Measurements from ENCODE around the gene MIPEP. TPM values are rescaled to one million over a fixed set of nuclear protein-coding genes. Genes with fewer than 3 reads are reported as not detected.
"Not testable (repeated sequence)": the region's sequence is repeated elsewhere in the genome, so short reads cannot be mapped to it uniquely, and the experiment has no call there.

The MIPEP gene
- total RNA-seq, 1 donor from 2014 or later, result 12.0 TPM

- DNase-seq (ENCODE audit: low spot score), result no peak
- peak; percentile 4 for ATAC-seq
Measured at GRCh38 chr13:23889615-23890607, 711 bp upstream of the MIPEP start.

GRCh38 chr13:23884361-23884760, 4.8 kb downstream of the MIPEP start:
- not testable (repeated sequence) for ATAC-seq; DNase-seq (ENCODE audit: low spot score)

GRCh38 chr13:23883255-23883654, 5.9 kb downstream of the MIPEP start:
- no peak for ATAC-seq

GRCh38 chr13:23881402-23881800, 7.8 kb downstream of the MIPEP start:
- DNase-seq (ENCODE audit: low spot score); ATAC-seq: not testable (repeated sequence)

More at GRCh38 chr13:23883255-23883654, 5.9 kb downstream of the MIPEP start:
- no peak for DNase-seq (ENCODE audit: low spot score)

GRCh38 chr13:23880493-23881401, 8.5 kb downstream of the MIPEP start:
- ATAC-seq; DNase-seq (ENCODE audit: low spot score): not testable (repeated sequence)

GRCh38 chr13:23877286-23877685, 11.9 kb downstream of the MIPEP start:
- ATAC-seq (no peak), DNase-seq (ENCODE audit: low spot score) (no peak)

- ATAC-seq (peak; percentile 98), DNase-seq (ENCODE audit: low spot score) (no peak)
Measured at GRCh38 chr13:23876265-23876664, 12.9 kb downstream of the MIPEP start.

GRCh38 chr13:23871616-23872220, 17.5 kb downstream of the MIPEP start:
- no peak for DNase-seq (ENCODE audit: low spot score)
- peak; percentile 68 for ATAC-seq

GRCh38 chr13:23870356-23871140, 18.7 kb downstream of the MIPEP start:
- no peak for ATAC-seq

GRCh38 chr13:23868521-23868920, 20.7 kb downstream of the MIPEP start:
- DNase-seq (ENCODE audit: low spot score) (no peak), ATAC-seq (no peak)

More at GRCh38 chr13:23870356-23871140, 18.7 kb downstream of the MIPEP start:
- DNase-seq (ENCODE audit: low spot score), result no peak

GRCh38 chr13:23867027-23867491, 22.1 kb downstream of the MIPEP start:
- ATAC-seq (no peak), DNase-seq (ENCODE audit: low spot score) (no peak)

- no peak for DNase-seq (ENCODE audit: low spot score)
- ATAC-seq, result no peak
Measured at GRCh38 chr13:23866420-23867026, 22.7 kb downstream of the MIPEP start.

GRCh38 chr13:23865906-23866305, 23.3 kb downstream of the MIPEP start:
- no peak for ATAC-seq
- no peak for DNase-seq (ENCODE audit: low spot score)

- ATAC-seq (no peak), DNase-seq (ENCODE audit: low spot score) (no peak)
Measured at GRCh38 chr13:23865026-23865425, 24.2 kb downstream of the MIPEP start.

GRCh38 chr13:23861310-23861709, 27.9 kb downstream of the MIPEP start:
- DNase-seq (ENCODE audit: low spot score) (no peak), ATAC-seq (no peak)

GRCh38 chr13:23859904-23860303, 29.3 kb downstream of the MIPEP start:
- DNase-seq (ENCODE audit: low spot score), result no peak
- no peak for ATAC-seq

GRCh38 chr13:23859455-23859854, 29.7 kb downstream of the MIPEP start:
- ATAC-seq, result no peak
- DNase-seq (ENCODE audit: low spot score), result no peak

GRCh38 chr13:23858546-23858945, 30.7 kb downstream of the MIPEP start:
- ATAC-seq (no peak), DNase-seq (ENCODE audit: low spot score) (no peak)

GRCh38 chr13:23856008-23856750, 33.0 kb downstream of the MIPEP start:
- ATAC-seq (no peak), DNase-seq (ENCODE audit: low spot score) (no peak)

All from left lobe of liver (tissue), 2 donors.